Right lobe of liver (tissue), 6 donors: ENCODE measurements around the gene NCKAP5. TPM values are rescaled to one million over a fixed set of nuclear protein-coding genes. Genes with fewer than 3 reads are reported as not detected.

ENCODE experiments used
- ATAC-seq, 4 donors: fragments of 200-7000 bp; cut with Tn5 transposase; one replicate each; pipeline ENCODE4 v1.9.1; 2020; ENCODE audit warnings: mild to moderate bottlenecking in 4 of 4, moderate library complexity in 4 of 4
- DNase-seq, 3 donors: peaks; one replicate each; pipeline ENCODE4 v3.0.0-alpha.2; 2020
- H3K27ac ChIP-seq, 3 donors: fragments of 200-600 bp; one replicate each; pipeline ENCODE4 v1.8.0; 2022
- H3K27me3 ChIP-seq, 2 donors: fragments of 200-600 bp; one replicate each; pipeline ENCODE4 v1.8.0; 2022
- H3K36me3 ChIP-seq, 4 donors: fragments of 200-600 bp; sonication (generic) in 1 of 4; one replicate each; pipeline versions ENCODE4 v1.5.1 to v1.8.0; 2017 to 2022; ENCODE audit warnings: control low read depth in 1 of 4
- H3K4me1 ChIP-seq, 4 donors: fragments of 200-600 bp; sonication (generic) in 1 of 4; one replicate each; pipeline versions ENCODE4 v1.5.1 to v1.8.0; 2017 to 2022; ENCODE audit warnings: control low read depth in 1 of 4
- H3K4me3 ChIP-seq, 3 donors: fragments of 200-600 bp; one replicate each; pipeline ENCODE4 v1.8.0; 2022
- H3K9me3 ChIP-seq, 4 donors: fragments of 200-600 bp; sonication (generic) in 1 of 4; one replicate each; pipeline versions ENCODE4 v1.5.1 to v1.8.0; 2017 to 2022; ENCODE audit warnings: control low read depth in 1 of 4
- POLR2A ChIP-seq: fragments of 450-650 bp; IDR thresholded peaks from one replicate; pipeline ENCODE4 v1.6.1; 2017; ENCODE audit warnings: antibody characterized with exemption, mild to moderate bottlenecking
- WGBS: methylation state at CpG from one replicate; pipeline ENCODE4 v1.1.6; 2018; ENCODE audit warnings: low coverage, low lambda C conversion rate; ENCODE audit not compliant: insufficient coverage; ENCODE audit errors: missing lambda C conversion rate; 5-methylcytosine and 5-hydroxymethylcytosine counted together
- intact Hi-C, 2 donors: fragments of 100-400 bp; cut with DNase I; formaldehyde crosslinking; loops; one replicate each; pipeline versions ENCODE4 v1.11.2 to v1.14.1; 2022
- total RNA-seq, 6 experiments: library from RNA; depleted of rRNA in 2 of 6; stranded (reverse); fragments of >200 nt in 2 of 6; fragmentation: NEBNext Ultra II Directional in 3 of 6; extraction: Animal tissue kit (Norgen Biotek cat#: 25700) in 3 of 6; gene quantifications; one replicate each; pipeline versions ENCODE4 v1.1.0 to v1.2.4, GENCODE V29; 2016 to 2023
- TF ChIP-seq, protein P1 (sequence below), 4 donors: fragments of 200-600 bp in 3 of 4; fragments of 450-650 bp in 1 of 4; IDR thresholded peaks; one replicate each; pipeline versions ENCODE4 v1.5.1 to v1.8.0; 2016 to 2022; ENCODE audit warnings: antibody characterized with exemption in 4 of 4, mild to moderate bottlenecking in 2 of 4
- donor health status: DM: no; HTN: yes; CAD: no.
- donor health status: DM: no; HTN: no; CAD: no.
- donor health status: DM: no; HTN: no; CAD: no.
- donor health status: DM: no; HTN: yes; CAD: no.
- donor health status: DM: no; HTN: yes; CAD: no.

Gene NCKAP5
- total RNA-seq, 6 experiments from 2014 or later: 3.6 to 11.7 (median 6.9) TPM

GRCh38 chr2:133500917-133501316, 67.3 kb downstream of the NCKAP5 start:
- DNase-seq (no peak), ATAC-seq (no peak)
- no peak overlapping the region for H3K27ac ChIP-seq
- H3K4me1 ChIP-seq: peaks cover 0 to 28% (median 2%) of the 10 kb centered on the region in 4 donors
- TF ChIP-seq, protein P1, sequence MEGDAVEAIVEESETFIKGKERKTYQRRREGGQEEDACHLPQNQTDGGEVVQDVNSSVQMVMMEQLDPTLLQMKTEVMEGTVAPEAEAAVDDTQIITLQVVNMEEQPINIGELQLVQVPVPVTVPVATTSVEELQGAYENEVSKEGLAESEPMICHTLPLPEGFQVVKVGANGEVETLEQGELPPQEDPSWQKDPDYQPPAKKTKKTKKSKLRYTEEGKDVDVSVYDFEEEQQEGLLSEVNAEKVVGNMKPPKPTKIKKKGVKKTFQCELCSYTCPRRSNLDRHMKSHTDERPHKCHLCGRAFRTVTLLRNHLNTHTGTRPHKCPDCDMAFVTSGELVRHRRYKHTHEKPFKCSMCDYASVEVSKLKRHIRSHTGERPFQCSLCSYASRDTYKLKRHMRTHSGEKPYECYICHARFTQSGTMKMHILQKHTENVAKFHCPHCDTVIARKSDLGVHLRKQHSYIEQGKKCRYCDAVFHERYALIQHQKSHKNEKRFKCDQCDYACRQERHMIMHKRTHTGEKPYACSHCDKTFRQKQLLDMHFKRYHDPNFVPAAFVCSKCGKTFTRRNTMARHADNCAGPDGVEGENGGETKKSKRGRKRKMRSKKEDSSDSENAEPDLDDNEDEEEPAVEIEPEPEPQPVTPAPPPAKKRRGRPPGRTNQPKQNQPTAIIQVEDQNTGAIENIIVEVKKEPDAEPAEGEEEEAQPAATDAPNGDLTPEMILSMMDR (IDR thresholded peaks at IDR 0.05): no peak
- no peak for TF ChIP-seq POLR2A
- H3K9me3 ChIP-seq: no peaks in the 10 kb centered on the region
- no peak overlapping the region for H3K4me3 ChIP-seq
- intact Hi-C loops: no loop called here
- no peaks in the 10 kb centered on the region for H3K27me3 ChIP-seq
- H3K36me3 ChIP-seq: no peaks in the 10 kb centered on the region
- WGBS: 91% methylated on average over 6 of the region's 6 CpGs

- DNase-seq (no peak), ATAC-seq (no peak)
- Histone ChIP-seq H3K9me3 (no peaks in the 10 kb centered on the region), H3K4me1 (peaks cover 0 to 29% (median 8%) of the 10 kb centered on the region in 4 donors), H3K27me3 (no peaks in the 10 kb centered on the region), H3K27ac (no peak overlapping the region), H3K36me3 (no peaks in the 10 kb centered on the region), H3K4me3 (no peak overlapping the region)
- intact Hi-C loops: no loop called here
- TF ChIP-seq, protein P1 (IDR thresholded peaks at IDR 0.05): no peak
- TF ChIP-seq POLR2A: no peak
- 79% methylated on average over 7 of the region's 8 CpGs for WGBS
Observed at GRCh38 chr2:133498662-133499585, 69.3 kb downstream of the NCKAP5 start.

- Histone ChIP-seq H3K27me3 (no peaks in the 10 kb centered on the region), H3K4me1 (peaks cover 0 to 25% (median 7%) of the 10 kb centered on the region in 4 donors), H3K4me3 (no peak overlapping the region), H3K36me3 (no peaks in the 10 kb centered on the region), H3K9me3 (no peaks in the 10 kb centered on the region), H3K27ac (no peak overlapping the region)
- DNase-seq (no peak), ATAC-seq (no peak)
- TF ChIP-seq, protein P1 (IDR thresholded peaks at IDR 0.05): no peak
- TF ChIP-seq POLR2A: no peak
- intact Hi-C loops: no loop called here
- WGBS: 46% methylated on average over 6 of the region's 6 CpGs
Observed at GRCh38 chr2:133497951-133498565, 70.2 kb downstream of the NCKAP5 start.

- Histone ChIP-seq H3K27ac (no peak overlapping the region), H3K36me3 (no peaks in the 10 kb centered on the region), H3K9me3 (no peaks in the 10 kb centered on the region), H3K4me1 (peaks cover 0 to 22% (median 7%) of the 10 kb centered on the region in 4 donors), H3K27me3 (no peaks in the 10 kb centered on the region), H3K4me3 (no peak overlapping the region)
- intact Hi-C loops: no loop called here
- TF ChIP-seq, protein P1 (IDR thresholded peaks at IDR 0.05): no peak
- TF ChIP-seq POLR2A: no peak
- WGBS: 40% methylated on average over 3 of the region's 3 CpGs
- ATAC-seq: no peak
- DNase-seq: no peak
Observed at GRCh38 chr2:133497270-133497893, 70.9 kb downstream of the NCKAP5 start.
